Adrenal gland (tissue), 12 donors: Measurements from ENCODE around the gene MTA3. TPM values are rescaled to one million over a fixed set of nuclear protein-coding genes. Genes with fewer than 3 reads are reported as not detected.

Experiments used
- DNase-seq, 7 donors: peaks; one replicate each; pipeline ENCODE4 v3.0.0-alpha.2; 2019 to 2020
- H3K27ac ChIP-seq, 5 donors: fragments of 200-600 bp; sonication (generic) in 4 of 5; 1 replicate in 3 of 5; 2 replicates in 2 of 5; pipeline versions ENCODE4 v1.5.1 to v1.8.0; 2016 to 2020; ENCODE audit warnings: mild to moderate bottlenecking in 1 of 5
- H3K27me3 ChIP-seq: fragments of 200-600 bp; 2 replicates; pipeline ENCODE4 v1.8.0; 2021
- H3K36me3 ChIP-seq, 2 donors: fragments of 200-600 bp; replicated peaks in 1 of 2; 1 replicate in 1 of 2; 2 replicates in 1 of 2; pipeline versions ENCODE4 v1.5.1 to v1.8.0; 2018 to 2022
- H3K4me1 ChIP-seq, 2 donors: fragments of 200-600 bp; replicated peaks in 1 of 2; 1 replicate in 1 of 2; 2 replicates in 1 of 2; pipeline versions ENCODE4 v1.5.1 to v1.8.0; 2018 to 2021
- H3K4me3 ChIP-seq, 4 donors: fragments of 200-600 bp; sonication (generic) in 3 of 4; one replicate each; pipeline ENCODE4 v1.5.1; 2016 to 2018
- H3K9me3 ChIP-seq, 3 donors: fragments of 200-600 bp; sonication (generic) in 1 of 3; replicated peaks in 1 of 3; 1 replicate in 2 of 3; 2 replicates in 1 of 3; pipeline versions ENCODE4 v1.5.1 to v1.8.0; 2016 to 2021
- POLR2A ChIP-seq, 2 donors: fragments of 450-650 bp; IDR thresholded peaks; one replicate each; pipeline ENCODE4 v1.6.1; 2017; ENCODE audit warnings: antibody characterized with exemption in 2 of 2, mild to moderate bottlenecking in 2 of 2, moderate library complexity in 1 of 2
- WGBS, 4 donors: extraction: QIAGEN DNeasy Blood & Tissue Kit in 2 of 4; methylation state at CpG; one replicate each; pipeline versions ENCODE4 v1.1.5 to v1.1.7; 2013 to 2017; 5-methylcytosine and 5-hydroxymethylcytosine counted together
- intact Hi-C, 2 donors: fragments of 100-400 bp; cut with DNase I; formaldehyde crosslinking; loops; one replicate each; pipeline versions ENCODE4 v1.14.1 to v1.15.0; 2022 to 2023
- polyA plus RNA-seq, 3 donors: library from polyadenylated mRNA; stranded (reverse); fragments of 200-250 nt in 2 of 3; fragments of 350-450 nt in 1 of 3; fragmentation: Illumina TruSeq in 1 of 3; extraction: RNeasy Lipid Tissue Mini Kit (QIAGEN cat#74804) in 1 of 3; gene quantifications; one replicate each; pipeline ENCODE4 v1.2.3, GENCODE V29; 2013 to 2014
- total RNA-seq, 9 donors: library from RNA; depleted of rRNA in 4 of 9; stranded (reverse); fragments of >200 nt in 4 of 9; fragments of 120-200 nt in 1 of 9; fragmentation: NEBNext Ultra II Directional in 1 of 9; extraction: Animal tissue kit (Norgen Biotek cat#: 25700) in 1 of 9; gene quantifications; one replicate each; pipeline versions ENCODE4 v1.1.0 to v1.2.4, GENCODE V29; 2013 to 2023
- TF ChIP-seq, protein P1 (sequence below), 6 experiments: fragments of 450-650 bp in 4 of 6; fragments of 200-600 bp in 2 of 6; sonication (generic) in 1 of 6; IDR thresholded peaks; 1 replicate in 5 of 6; 2 replicates in 1 of 6; pipeline versions ENCODE4 v1.5.1 to v1.8.0; 2016 to 2021; ENCODE audit warnings: antibody characterized with exemption in 6 of 6, mild to moderate bottlenecking in 2 of 6, moderate library complexity in 1 of 6
- donor health status: healthy with polysubstance abuse.
- donor health status: Bipolar disorder and iron deficiency.
- donor health status: DM: yes; HTN: yes; CAD: no.
- donor health status: DM: no; HTN: no; CAD: no.
- donor health status: DM: no; HTN: no; CAD: no.
- donor health status: DM: yes; HTN: yes; CAD: no.

Gene MTA3
- total and polyA plus RNA-seq, 12 donors, result 51.5 to 168 (median 91.2) TPM

GRCh38 chr2:42566025-42566424, 2.4 kb upstream of the MTA3 start:
- intact Hi-C loops, result no loop called here
- Histone ChIP-seq H3K36me3 (peaks cover 0 to 5% of the 10 kb centered on the region in 2 donors), H3K4me3 (no peak overlapping the region), H3K27me3 (no peaks in the 10 kb centered on the region), H3K27ac (no peak overlapping the region), H3K9me3 (no peaks in the 10 kb centered on the region), H3K4me1 (peaks cover 16 to 28% of the 10 kb centered on the region in 2 donors)
- 94 to 96% (median 95%) methylated on average over 3 of the region's 3 CpGs for WGBS, 4 donors
- no peak for DNase-seq
- no peak for TF ChIP-seq POLR2A (IDR thresholded peaks at IDR 0.05)
- TF ChIP-seq, protein P1, sequence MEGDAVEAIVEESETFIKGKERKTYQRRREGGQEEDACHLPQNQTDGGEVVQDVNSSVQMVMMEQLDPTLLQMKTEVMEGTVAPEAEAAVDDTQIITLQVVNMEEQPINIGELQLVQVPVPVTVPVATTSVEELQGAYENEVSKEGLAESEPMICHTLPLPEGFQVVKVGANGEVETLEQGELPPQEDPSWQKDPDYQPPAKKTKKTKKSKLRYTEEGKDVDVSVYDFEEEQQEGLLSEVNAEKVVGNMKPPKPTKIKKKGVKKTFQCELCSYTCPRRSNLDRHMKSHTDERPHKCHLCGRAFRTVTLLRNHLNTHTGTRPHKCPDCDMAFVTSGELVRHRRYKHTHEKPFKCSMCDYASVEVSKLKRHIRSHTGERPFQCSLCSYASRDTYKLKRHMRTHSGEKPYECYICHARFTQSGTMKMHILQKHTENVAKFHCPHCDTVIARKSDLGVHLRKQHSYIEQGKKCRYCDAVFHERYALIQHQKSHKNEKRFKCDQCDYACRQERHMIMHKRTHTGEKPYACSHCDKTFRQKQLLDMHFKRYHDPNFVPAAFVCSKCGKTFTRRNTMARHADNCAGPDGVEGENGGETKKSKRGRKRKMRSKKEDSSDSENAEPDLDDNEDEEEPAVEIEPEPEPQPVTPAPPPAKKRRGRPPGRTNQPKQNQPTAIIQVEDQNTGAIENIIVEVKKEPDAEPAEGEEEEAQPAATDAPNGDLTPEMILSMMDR (IDR thresholded peaks at IDR 0.05), result no peak

- Histone ChIP-seq H3K9me3 (no peaks in the 10 kb centered on the region), H3K4me3 (no peak overlapping the region), H3K36me3 (peaks cover 0 to 12% of the 10 kb centered on the region in 2 donors), H3K27me3 (no peaks in the 10 kb centered on the region), H3K27ac (peak overlapping the region in 3 of 5 donors; percentile 95 to 98 (median 96)), H3K4me1 (peaks cover 16 to 31% of the 10 kb centered on the region in 2 donors)
- intact Hi-C loops, result no loop called here
- 76 to 81% (median 78%) methylated on average over 3 of the region's 3 CpGs for WGBS, 4 donors
- TF ChIP-seq, protein P1 (IDR thresholded peaks at IDR 0.05), result no peak
- TF ChIP-seq POLR2A (IDR thresholded peaks at IDR 0.05), result no peak
- no peak for DNase-seq
Measured at GRCh38 chr2:42566837-42567321, 1.6 kb upstream of the MTA3 start.

- peaks cover 0 to 12% of the 10 kb centered on the region in 2 donors for H3K36me3 ChIP-seq
- peak overlapping the region; percentile 31 to 98 (median 95) for H3K27ac ChIP-seq
- peak overlapping the region in 1 of 4 donors; percentile 90 for H3K4me3 ChIP-seq
- no peaks in the 10 kb centered on the region for H3K9me3 ChIP-seq
- intact Hi-C loops, result no loop called here
- H3K4me1 ChIP-seq, result peaks cover 16 to 35% of the 10 kb centered on the region in 2 donors
- 42 to 49% (median 45%) methylated on average over 7 of the region's 7 CpGs for WGBS, 4 donors
- TF ChIP-seq POLR2A (IDR thresholded peaks at IDR 0.05), result no peak
- TF ChIP-seq, protein P1 (IDR thresholded peaks at IDR 0.05), result no peak
- no peak for DNase-seq
- H3K27me3 ChIP-seq, result no peaks in the 10 kb centered on the region
Measured at GRCh38 chr2:42567364-42567763, 1.1 kb upstream of the MTA3 start.

GRCh38 chr2:42567806-42568400, 529 bp upstream of the MTA3 start:
- peak overlapping the region; percentile 31 to 98 (median 95) for H3K27ac ChIP-seq
- intact Hi-C loops, result no loop called here
- peak; percentile 27 to 57 (median 45) for DNase-seq

More at GRCh38 chr2:42567806-42568400, 529 bp upstream of the MTA3 start:
- WGBS, 4 donors, result 28 to 53% (median 43%) methylated on average over 2 to 12 of the region's 12 CpGs
- Histone ChIP-seq H3K9me3 (no peaks in the 10 kb centered on the region), H3K27me3 (no peaks in the 10 kb centered on the region), H3K4me3 (peak overlapping the region in 1 of 4 donors; percentile 90), H3K36me3 (peaks cover 0 to 16% of the 10 kb centered on the region in 2 donors), H3K4me1 (peaks cover 21 to 41% of the 10 kb centered on the region in 2 donors)
- TF ChIP-seq, protein P1 (IDR thresholded peaks at IDR 0.05), result no peak
- no peak for TF ChIP-seq POLR2A (IDR thresholded peaks at IDR 0.05)
